ENCODE data around the gene PRKD2. TPM values are rescaled to one million over a fixed set of nuclear protein-coding genes. Genes with fewer than 3 reads are reported as not detected.

The PRKD2 gene
- total and polyA plus RNA-seq, 12 donors, result 6.8 to 77.1 (median 26.8) TPM

- intact Hi-C loops (cut with DNase I), result no loop called here
- Histone ChIP-seq H3K9me3 (replicated peaks in 1 of 3) (no peaks in the 10 kb centered on the region), H3K4me3 (peak overlapping the region in 2 of 4 donors; percentile 82 to 87), H3K27me3 (no peaks in the 10 kb centered on the region), H3K4me1 (replicated peaks in 1 of 2) (peaks cover 18 to 25% of the 10 kb centered on the region in 2 donors), H3K36me3 (replicated peaks in 1 of 2) (peaks cover 0 to 30% of the 10 kb centered on the region in 2 donors), H3K27ac (peak overlapping the region in 2 of 5 donors; percentile 85 to 95)
- TF ChIP-seq POLR2A (IDR thresholded peaks at IDR 0.05) (no peak), CTCF (IDR thresholded peaks at IDR 0.05) (no peak)
- DNase-seq, result no peak
- 21 to 34% (median 24%) methylated on average over 5 to 9 of the region's 9 CpGs; no CpG with 5 or more reads in 1 of the 4 donors for WGBS, 4 donors
These were observed 816 bp upstream of the PRKD2 start for GRCh38 chr19:46717716-46718143.

- H3K9me3 ChIP-seq (replicated peaks in 1 of 3), result no peaks in the 10 kb centered on the region
- H3K4me3 ChIP-seq, result peak overlapping the region; percentile 38 to 87 (median 82)
- TF ChIP-seq POLR2A (IDR thresholded peaks at IDR 0.05), result no peak
- TF ChIP-seq CTCF (IDR thresholded peaks at IDR 0.05), result no peak
- intact Hi-C loops (cut with DNase I), result no loop called here
- peak in 1 of 7 donors; percentile 35 for DNase-seq
- 0 to 2% (median 0%) methylated on average over 10 to 20 of the region's 20 CpGs for WGBS, 4 donors
- no peaks in the 10 kb centered on the region for H3K27me3 ChIP-seq
- peaks cover 0 to 19% of the 10 kb centered on the region in 2 donors for H3K36me3 ChIP-seq (replicated peaks in 1 of 2)
- H3K27ac ChIP-seq, result peak overlapping the region in 4 of 5 donors; percentile 67 to 95 (median 82)
- peaks cover 18 to 25% of the 10 kb centered on the region in 2 donors for H3K4me1 ChIP-seq (replicated peaks in 1 of 2)
These were observed 261 bp downstream of the PRKD2 start for GRCh38 chr19:46716672-46717033.

- peak overlapping the region in 4 of 5 donors; percentile 67 to 86 (median 82) for H3K27ac ChIP-seq
- no peak for TF ChIP-seq POLR2A (IDR thresholded peaks at IDR 0.05)
- TF ChIP-seq CTCF (IDR thresholded peaks at IDR 0.05), result no peak
- WGBS, 4 donors, result 1 to 3% (median 2%) methylated on average over 13 to 42 of the region's 42 CpGs
- DNase-seq, result peak in 2 of 7 donors; percentile 35 to 44
- H3K27me3 ChIP-seq, result no peaks in the 10 kb centered on the region
- peaks cover 0 to 15% of the 10 kb centered on the region in 2 donors for H3K36me3 ChIP-seq (replicated peaks in 1 of 2)
- H3K4me3 ChIP-seq, result peak overlapping the region; percentile 38 to 87 (median 82)
- intact Hi-C loops (cut with DNase I), result no loop called here
- peaks cover 18 to 25% of the 10 kb centered on the region in 2 donors for H3K4me1 ChIP-seq (replicated peaks in 1 of 2)
- no peaks in the 10 kb centered on the region for H3K9me3 ChIP-seq (replicated peaks in 1 of 3)
These were observed 791 bp downstream of the PRKD2 start for GRCh38 chr19:46715975-46716671.

GRCh38 chr19:46715620-46715974 is 1.3 kb downstream of the PRKD2 start:
- H3K36me3 ChIP-seq (replicated peaks in 1 of 2), result peaks cover 0 to 14% of the 10 kb centered on the region in 2 donors
- no peaks in the 10 kb centered on the region for H3K27me3 ChIP-seq
- DNase-seq, result no peak
- WGBS, 4 donors, result 35 to 80% (median 41%) methylated on average over 1 to 8 of the region's 8 CpGs
- intact Hi-C loops (cut with DNase I), result no loop called here
- H3K27ac ChIP-seq, result peak overlapping the region in 2 of 5 donors; percentile 85 to 86
- H3K4me3 ChIP-seq, result peak overlapping the region in 2 of 4 donors; percentile 82 to 87
- H3K9me3 ChIP-seq (replicated peaks in 1 of 3), result no peaks in the 10 kb centered on the region
- peaks cover 18 to 25% of the 10 kb centered on the region in 2 donors for H3K4me1 ChIP-seq (replicated peaks in 1 of 2)
- TF ChIP-seq CTCF (IDR thresholded peaks at IDR 0.05) (no peak), POLR2A (IDR thresholded peaks at IDR 0.05) (no peak)

Data from adrenal gland (tissue), 12 donors.